Upper lobe of left lung (tissue), 6 donors: ENCODE data around the gene FRMPD1. TPM values are rescaled to one million over a fixed set of nuclear protein-coding genes. Genes with fewer than 3 reads are reported as not detected.
"Not testable (repeated sequence)": the region's sequence is repeated elsewhere in the genome, so short reads cannot be mapped to it uniquely, and the experiment has no call there.

Source experiments
- ATAC-seq, 2 donors: fragments of 200-7000 bp; cut with Tn5 transposase; one replicate each; pipeline ENCODE4 v1.9.1; 2022; ENCODE audit warnings: mild to moderate bottlenecking in 2 of 2, moderate library complexity in 2 of 2; ENCODE audit not compliant: low FRiP score in 2 of 2
- DNase-seq, 2 donors: peaks; one replicate each; pipeline ENCODE4 v3.0.0-alpha.2; 2019 to 2020
- H3K27ac ChIP-seq, 4 donors: fragments of 200-600 bp; sonication (generic); one replicate each; pipeline ENCODE4 v1.5.1; 2016 to 2019
- H3K27me3 ChIP-seq, 4 donors: fragments of 200-600 bp; sonication (generic); one replicate each; pipeline ENCODE4 v1.5.1; 2017 to 2019
- H3K36me3 ChIP-seq, 4 donors: fragments of 200-600 bp; sonication (generic); one replicate each; pipeline ENCODE4 v1.5.1; 2016 to 2019
- H3K4me1 ChIP-seq, 4 donors: fragments of 200-600 bp; sonication (generic); one replicate each; pipeline ENCODE4 v1.5.1; 2018 to 2019
- H3K4me3 ChIP-seq, 4 donors: fragments of 200-600 bp; sonication (generic); one replicate each; pipeline ENCODE4 v1.5.1; 2017 to 2019; ENCODE audit warnings: mild to moderate bottlenecking in 2 of 4, moderate library complexity in 1 of 4
- H3K9me3 ChIP-seq, 4 donors: fragments of 200-600 bp; sonication (generic); one replicate each; pipeline ENCODE4 v1.5.1; 2018 to 2019
- CTCF ChIP-seq, 6 experiments: fragments of 450-650 bp in 4 of 6; fragments of 200-600 bp in 2 of 6; sonication (generic) in 2 of 6; IDR thresholded peaks; one replicate each; pipeline ENCODE4 v1.5.1; 2016 to 2019; ENCODE audit warnings: antibody characterized with exemption in 6 of 6
- EP300 ChIP-seq, 4 donors: sonication (generic); formaldehyde crosslinking; IDR thresholded peaks; one replicate each; pipeline ENCODE4 v1.5.1; 2017; ENCODE audit warnings: antibody characterized with exemption in 4 of 4, control low read depth in 2 of 4
- POLR2A ChIP-seq, 4 donors: fragments of 450-650 bp; IDR thresholded peaks; one replicate each; pipeline ENCODE4 v1.5.1; 2016 to 2017; ENCODE audit warnings: antibody characterized with exemption in 4 of 4, mild to moderate bottlenecking in 2 of 4
- POLR2AphosphoS5 ChIP-seq, 2 donors: sonication (generic); formaldehyde crosslinking; IDR thresholded peaks; one replicate each; pipeline ENCODE4 v1.5.1; 2017; ENCODE audit warnings: antibody characterized with exemption in 2 of 2
- WGBS, 2 donors: methylation state at CpG; one replicate each; pipeline ENCODE4 v1.1.5; 2017 to 2018; 5-methylcytosine and 5-hydroxymethylcytosine counted together
- total RNA-seq, 6 donors: library from RNA; depleted of rRNA in 4 of 6; stranded (reverse); fragments of >200 nt in 4 of 6; gene quantifications; one replicate each; pipeline versions ENCODE4 v1.1.0 to v1.2.1, GENCODE V29; 2016 to 2021
- donor health status: DM: no; HTN: no; CAD: no; lungs with moderate emphysema.
- donor health status: DM: no; HTN: yes; CAD: no; lungs with severe emphysema.

The FRMPD1 gene
- total RNA-seq, 6 donors from 2014 or later = under 0.01 to 0.39 (median 0.17) TPM; not detected in 1

DNA sequence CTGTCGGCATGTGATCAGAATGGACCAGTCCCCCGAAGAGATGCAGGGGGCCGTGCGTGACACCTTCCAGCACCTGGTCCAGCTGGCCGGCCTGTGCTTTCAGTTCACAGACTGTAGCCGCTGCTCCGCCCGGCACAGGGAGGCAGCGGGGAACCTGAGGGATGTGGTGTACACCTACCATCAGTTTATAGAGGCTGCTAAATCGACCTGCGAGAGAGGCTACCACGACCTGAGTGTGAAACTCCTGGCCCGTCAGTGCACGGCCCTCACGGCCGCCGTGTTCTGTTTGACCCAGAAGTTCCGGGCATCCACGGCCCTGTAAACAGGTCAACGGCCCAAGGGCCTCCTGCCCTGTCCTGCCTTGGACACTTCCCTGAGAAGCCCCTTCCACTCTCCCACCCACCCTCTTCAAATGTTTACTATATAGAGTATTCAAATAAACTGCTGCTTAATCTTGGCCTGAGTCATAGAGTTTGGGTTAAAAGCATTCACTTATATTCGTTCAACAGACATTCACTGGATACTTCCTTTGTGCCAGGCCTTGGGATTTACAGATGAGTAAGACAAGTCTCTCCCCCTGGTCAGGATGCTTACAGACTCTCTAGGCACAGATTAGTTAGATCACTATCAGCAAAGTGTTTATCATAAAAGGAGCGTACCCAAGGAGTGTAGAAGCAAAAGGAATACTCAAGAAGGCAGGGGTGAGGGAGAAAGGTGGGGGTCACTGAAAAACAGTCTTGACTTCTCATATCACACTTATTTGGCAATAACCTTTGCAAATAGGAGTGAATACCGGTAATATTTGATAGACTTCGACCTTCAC is 95.9 kb downstream of the FRMPD1 start:
- TF ChIP-seq POLR2AphosphoS5 (IDR thresholded peaks at IDR 0.05) (no peak), EP300 (IDR thresholded peaks at IDR 0.05) (no peak), POLR2A (IDR thresholded peaks at IDR 0.05) (no peak), CTCF (IDR thresholded peaks at IDR 0.05) (no peak)

DNA sequence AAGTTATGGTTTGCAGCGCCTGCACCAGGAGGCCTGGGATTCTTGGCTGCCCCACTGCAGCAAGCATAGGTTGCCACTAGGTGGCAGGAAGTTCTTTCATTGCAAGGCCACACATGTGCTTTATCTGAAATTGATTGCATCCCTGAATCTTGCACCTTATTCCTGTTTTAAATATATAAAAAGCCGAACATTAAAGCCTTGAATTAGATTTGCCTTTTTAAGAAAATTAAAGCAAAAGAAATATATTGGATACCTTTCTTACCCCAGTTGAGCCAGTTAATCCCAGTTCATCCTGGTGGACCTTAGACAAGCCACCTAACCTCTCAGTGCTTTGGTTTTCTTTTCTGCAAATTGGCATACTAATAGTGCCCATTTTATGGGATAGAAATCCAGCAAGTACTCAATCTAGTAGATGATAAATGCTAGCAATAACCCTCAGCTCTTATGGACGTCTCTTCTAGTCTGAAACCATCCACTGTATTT is 96.6 kb downstream of the FRMPD1 start:
- Histone ChIP-seq H3K27ac (no peak overlapping the region), H3K4me3 (no peak overlapping the region), H3K4me1 (no peaks in the 10 kb centered on the region), H3K9me3 (no peaks in the 10 kb centered on the region), H3K36me3 (no peaks in the 10 kb centered on the region), H3K27me3 (no peaks in the 10 kb centered on the region)
- DNase-seq (peak in 1 of 2 donors; percentile 42), ATAC-seq (peak; percentile 67 to 77)
- 33 to 36% methylated on average over 3 of the region's 3 CpGs for WGBS, 2 donors
- TF ChIP-seq EP300 (IDR thresholded peaks at IDR 0.05) (no peak), POLR2AphosphoS5 (IDR thresholded peaks at IDR 0.05) (no peak), POLR2A (IDR thresholded peaks at IDR 0.05) (no peak), CTCF (IDR thresholded peaks at IDR 0.05) (peak; percentile 69 to 93 (median 72))

More for the DNA sequence above, 95.9 kb downstream of the FRMPD1 start:
- DNase-seq (peak in 1 of 2 donors; percentile 77), ATAC-seq (no peak)
- Histone ChIP-seq H3K9me3 (no peaks in the 10 kb centered on the region), H3K36me3 (no peaks in the 10 kb centered on the region), H3K4me3 (no peak overlapping the region), H3K27ac (no peak overlapping the region), H3K27me3 (no peaks in the 10 kb centered on the region), H3K4me1 (no peaks in the 10 kb centered on the region)
- 80 to 83% methylated on average over 12 to 23 of the region's 24 CpGs for WGBS, 2 donors

DNA sequence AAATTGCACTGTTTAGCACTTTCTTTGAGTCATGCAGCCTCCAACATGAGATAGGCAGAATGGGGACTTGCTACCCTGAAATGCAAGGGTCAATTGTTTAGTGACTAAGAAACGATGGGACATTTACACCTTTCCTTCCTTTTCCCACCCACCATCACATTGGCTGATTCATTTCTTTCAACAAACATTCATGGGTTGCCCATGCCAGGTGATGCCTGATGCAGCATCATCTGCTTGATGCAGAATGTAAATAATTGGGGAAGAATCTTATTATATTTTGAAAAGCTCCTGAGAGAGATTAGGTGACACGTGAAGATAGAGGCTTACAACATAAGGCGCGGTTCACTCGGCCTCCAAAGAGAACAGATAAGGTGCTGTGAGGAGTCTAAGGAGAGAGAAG is 98.4 kb downstream of the FRMPD1 start:
- TF ChIP-seq POLR2AphosphoS5 (IDR thresholded peaks at IDR 0.05) (no peak), CTCF (IDR thresholded peaks at IDR 0.05) (no peak), EP300 (IDR thresholded peaks at IDR 0.05) (no peak), POLR2A (IDR thresholded peaks at IDR 0.05) (no peak)
- no peak for DNase-seq

GRCh38 chr9:37751186-37751585 is 100.4 kb downstream of the FRMPD1 start:
- DNase-seq = no peak
- H3K27ac ChIP-seq = no peak overlapping the region
- H3K9me3 ChIP-seq = no peaks in the 10 kb centered on the region
- no peak for ATAC-seq
- TF ChIP-seq POLR2A (IDR thresholded peaks at IDR 0.05) (no peak), EP300 (IDR thresholded peaks at IDR 0.05) (no peak), CTCF (IDR thresholded peaks at IDR 0.05) (no peak), POLR2AphosphoS5 (IDR thresholded peaks at IDR 0.05) (no peak)
- WGBS, 2 donors = 69 to 76% methylated on average over 6 of the region's 6 CpGs
- no peaks in the 10 kb centered on the region for H3K36me3 ChIP-seq
- no peaks in the 10 kb centered on the region for H3K27me3 ChIP-seq
- H3K4me3 ChIP-seq = no peak overlapping the region
- peaks cover 9 to 20% (median 13%) of the 10 kb centered on the region in 4 donors for H3K4me1 ChIP-seq

More for the DNA sequence above, 98.4 kb downstream of the FRMPD1 start:
- no peaks in the 10 kb centered on the region for H3K27me3 ChIP-seq
- H3K9me3 ChIP-seq = no peaks in the 10 kb centered on the region
- no peaks in the 10 kb centered on the region for H3K36me3 ChIP-seq
- no peak overlapping the region for H3K27ac ChIP-seq
- 50 to 64% methylated on average over 5 of the region's 5 CpGs for WGBS, 2 donors
- H3K4me3 ChIP-seq = no peak overlapping the region
- H3K4me1 ChIP-seq = peaks cover 0 to 7% (median 5%) of the 10 kb centered on the region in 4 donors
- no peak for ATAC-seq

- H3K4me3 ChIP-seq, H3K27me3 ChIP-seq, H3K27ac ChIP-seq, H3K9me3 ChIP-seq, H3K36me3 ChIP-seq, ATAC-seq: not testable (repeated sequence)
- 96 to 98% methylated on average over 9 to 30 of the region's 30 CpGs for WGBS, 2 donors
- peak in 1 of 2 donors; percentile 79 for DNase-seq
- H3K4me1 ChIP-seq = peaks cover 9 to 20% (median 13%) of the 10 kb centered on the region in 4 donors
Observed at GRCh38 chr9:37751704-37752103, 101.0 kb downstream of the FRMPD1 start.

DNA sequence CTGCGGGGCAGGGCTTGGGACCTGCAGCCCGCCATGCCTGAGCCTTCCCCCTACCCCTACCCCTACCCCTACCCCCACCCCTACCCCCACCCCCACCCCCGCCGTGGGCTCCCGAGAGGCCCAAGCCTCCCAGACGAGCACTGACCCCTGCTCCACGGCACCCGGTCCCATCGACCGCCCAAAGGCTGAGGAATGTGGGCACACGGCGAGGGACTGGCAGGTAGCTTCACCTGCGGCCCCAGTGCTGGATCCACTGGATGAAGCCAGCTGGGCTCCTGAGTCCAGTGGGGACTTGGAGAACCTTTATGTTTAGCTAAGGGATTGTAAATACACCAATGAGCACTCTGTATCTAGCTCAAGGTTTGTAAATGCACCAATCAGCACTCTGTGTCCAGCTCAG is 101.4 kb downstream of the FRMPD1 start:
- not testable (repeated sequence) for H3K36me3 ChIP-seq, H3K27me3 ChIP-seq, H3K9me3 ChIP-seq, H3K4me3 ChIP-seq, ATAC-seq, DNase-seq, H3K27ac ChIP-seq
- WGBS, 2 donors = 98% methylated on average over 10 of the region's 13 CpGs; no CpG with 5 or more reads in 1 of the 2 donors
- H3K4me1 ChIP-seq = peaks cover 9 to 20% (median 13%) of the 10 kb centered on the region in 4 donors
